ENCODE results near the gene LRRC75A.

GRCh38 chr17:16442594-16443510, 49.1 kb downstream of the LRRC75A start:
- TF ChIP-seq CTCF (IDR thresholded peaks at IDR 0.05) (no peak), POLR2A (IDR thresholded peaks at IDR 0.05) (no peak)
